ENCODE data around the gene SMARCA5. TPM values are rescaled to one million over a fixed set of nuclear protein-coding genes. Genes with fewer than 3 reads are reported as not detected.

SMARCA5 gene
- total RNA-seq, 1 donor from 2014 or later: 57.8 TPM

- DNase-seq (ENCODE audit: low spot score): no peak
- peaks cover 2% of the 10 kb centered on the region for H3K27me3 Mint-ChIP-seq (ENCODE audit: low read depth)
- H3K4me1 Mint-ChIP-seq (ENCODE audit: low read depth): no peaks in the 10 kb centered on the region
- peaks cover 3% of the 10 kb centered on the region for H3K9me3 Mint-ChIP-seq
- intact Hi-C loops (cut with micrococcal nuclease): no loop called here
- no peaks in the 10 kb centered on the region for H3K36me3 Mint-ChIP-seq (ENCODE audit: low read depth)
- no peak overlapping the region for H3K27ac Mint-ChIP-seq
- no peak overlapping the region for H3K4me3 Mint-ChIP-seq (ENCODE audit: low read depth)
Measured at GRCh38 chr4:143598816-143599215, 85.3 kb downstream of the SMARCA5 start.

GRCh38 chr4:143599827-143600226 lies 86.3 kb downstream of the SMARCA5 start:
- Mint-ChIP-seq H3K27ac (no peak overlapping the region), H3K4me3 (ENCODE audit: low read depth) (no peak overlapping the region), H3K27me3 (ENCODE audit: low read depth) (peaks cover 4% of the 10 kb centered on the region), H3K36me3 (ENCODE audit: low read depth) (no peaks in the 10 kb centered on the region), H3K4me1 (ENCODE audit: low read depth) (no peaks in the 10 kb centered on the region), H3K9me3 (no peaks in the 10 kb centered on the region)
- intact Hi-C loops (cut with micrococcal nuclease): no loop called here
- no peak for DNase-seq (ENCODE audit: low spot score)

- H3K4me3 Mint-ChIP-seq (ENCODE audit: low read depth): no peak overlapping the region
- intact Hi-C loops (cut with micrococcal nuclease): no loop called here
Measured at GRCh38 chr4:143606480-143606879, 93.0 kb downstream of the SMARCA5 start.

More at GRCh38 chr4:143606480-143606879, 93.0 kb downstream of the SMARCA5 start:
- Mint-ChIP-seq H3K27me3 (ENCODE audit: low read depth) (peaks cover 15% of the 10 kb centered on the region), H3K9me3 (no peaks in the 10 kb centered on the region), H3K36me3 (ENCODE audit: low read depth) (no peaks in the 10 kb centered on the region), H3K27ac (no peak overlapping the region), H3K4me1 (ENCODE audit: low read depth) (no peaks in the 10 kb centered on the region)
- no peak for DNase-seq (ENCODE audit: low spot score)

Other genes starting within 250 kb of the SMARCA5 start
- gene GAB1, start 176.8 kb upstream of the SMARCA5 start, total RNA-seq: 0.78 and 0.96 TPM in 2 replicates
- gene FREM3, start 187.0 kb downstream of the SMARCA5 start, total RNA-seq: not detected in 2 replicates